ENCODE results near the gene KCNIP3. TPM values are rescaled to one million over a fixed set of nuclear protein-coding genes. Genes with fewer than 3 reads are reported as not detected.
A peak's percentile ranks its signal among the peaks of the same experiment; 100 is the strongest.

KCNIP3 gene
- total RNA-seq, 2 experiments from 2014 or later, result not detected

- H3K9me3 Mint-ChIP-seq, result no peaks in the 10 kb centered on the region
- CTCF ChIA-PET, result interaction anchor here (1.9 to 2.4 kb wide), 2 partner anchors 8 to 46 kb away, joined by 4 to 8 read pairs; no protein-coding TSS in a partner anchor
- H3K4me1 Mint-ChIP-seq, result peaks cover 7% of the 10 kb centered on the region
- no peak for DNase-seq
- H3K4me3 Mint-ChIP-seq, result no peak overlapping the region
- peaks cover 45% of the 10 kb centered on the region for H3K27me3 Mint-ChIP-seq
- POLR2A ChIA-PET, result no interaction called here
- H3K27ac Mint-ChIP-seq, result no peak overlapping the region
- no peaks in the 10 kb centered on the region for H3K36me3 Mint-ChIP-seq (ENCODE audit: low read depth)
Measured at GRCh38 chr2:95343429-95344214, 46.5 kb downstream of the KCNIP3 start.

DNA sequence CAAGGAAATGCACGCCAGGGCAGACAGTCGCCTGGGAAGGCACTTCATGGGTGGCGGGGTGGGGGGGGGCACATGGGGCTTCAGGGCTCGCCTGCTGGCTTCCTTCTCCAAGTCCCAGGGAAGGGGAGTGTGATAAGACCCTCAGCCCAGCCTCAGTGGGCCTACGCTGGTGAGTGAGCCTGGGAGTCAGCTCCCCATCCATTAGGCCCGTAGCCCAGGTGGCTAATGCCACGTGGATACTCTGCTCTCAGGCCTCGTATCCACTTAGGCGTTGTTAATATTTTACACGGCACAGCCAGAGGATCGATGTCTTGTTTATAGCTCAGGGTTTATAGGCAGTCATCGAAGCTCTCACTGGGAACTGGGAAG is 47.1 kb downstream of the KCNIP3 start:
- CTCF ChIA-PET, result interaction anchor here (1.5 to 2.4 kb wide), 5 partner anchors 8 to 322 kb away, joined by 3 to 8 read pairs (median 7); no protein-coding TSS in a partner anchor
- H3K36me3 Mint-ChIP-seq (ENCODE audit: low read depth), result no peaks in the 10 kb centered on the region
- POLR2A ChIA-PET, result no interaction called here
- H3K9me3 Mint-ChIP-seq, result no peaks in the 10 kb centered on the region
- no peak overlapping the region for H3K4me3 Mint-ChIP-seq
- no peak for DNase-seq
- H3K27me3 Mint-ChIP-seq, result peaks cover 45% of the 10 kb centered on the region
- H3K27ac Mint-ChIP-seq, result no peak overlapping the region
- peaks cover 7% of the 10 kb centered on the region for H3K4me1 Mint-ChIP-seq

- Mint-ChIP-seq H3K4me1 (peaks cover 7% of the 10 kb centered on the region), H3K4me3 (no peak overlapping the region), H3K9me3 (no peaks in the 10 kb centered on the region), H3K27ac (no peak overlapping the region), H3K36me3 (ENCODE audit: low read depth) (no peaks in the 10 kb centered on the region), H3K27me3 (peaks cover 45% of the 10 kb centered on the region)
- no peak for DNase-seq
- CTCF ChIA-PET, result interaction anchor here (0.6 to 2.4 kb wide), 13 partner anchors 9 to 534 kb away, joined by 3 to 8 read pairs (median 4); partner anchors contain the start of gene MAL
- POLR2A ChIA-PET, result no interaction called here
Measured at GRCh38 chr2:95344656-95345055, 47.5 kb downstream of the KCNIP3 start.

- Mint-ChIP-seq H3K4me1 (peaks cover 7% of the 10 kb centered on the region), H3K36me3 (ENCODE audit: low read depth) (no peaks in the 10 kb centered on the region), H3K9me3 (no peaks in the 10 kb centered on the region), H3K4me3 (peak overlapping the region; percentile 62), H3K27ac (no peak overlapping the region), H3K27me3 (peaks cover 45% of the 10 kb centered on the region)
- CTCF ChIA-PET, result interaction anchor here (0.6 to 2.4 kb wide), 16 partner anchors 9 to 535 kb away, joined by 3 to 8 read pairs (median 4); partner anchors contain the start of genes FAHD2A and MAL
- POLR2A ChIA-PET, result interaction anchor here (1.1 kb wide), 1 partner anchor 58 kb away, joined by 4 read pairs; the partner anchor contains the start of gene FAHD2A
- no peak for DNase-seq
Measured at GRCh38 chr2:95345081-95345562, 48.0 kb downstream of the KCNIP3 start.

- DNase-seq, result peak; percentile 63
- Mint-ChIP-seq H3K9me3 (no peaks in the 10 kb centered on the region), H3K36me3 (ENCODE audit: low read depth) (no peaks in the 10 kb centered on the region), H3K27ac (no peak overlapping the region), H3K4me3 (peak overlapping the region; percentile 62), H3K27me3 (peaks cover 45% of the 10 kb centered on the region), H3K4me1 (peaks cover 7% of the 10 kb centered on the region)
- ChIA-PET CTCF (interaction anchor here (0.8 to 2.4 kb wide), 14 partner anchors 9 to 323 kb away, joined by 3 to 8 read pairs (median 4); partner anchors contain the start of genes FAHD2A and MAL), POLR2A (interaction anchor here (1.1 kb wide), 1 partner anchor 57 kb away, joined by 4 read pairs; the partner anchor contains the start of gene FAHD2A)
Measured at GRCh38 chr2:95345563-95346230, 48.5 kb downstream of the KCNIP3 start.

- CTCF ChIA-PET, result interaction anchor here (1.3 to 2.4 kb wide), 6 partner anchors 17 to 321 kb away, joined by 4 to 8 read pairs (median 6); partner anchors contain the start of gene MAL
- H3K4me3 Mint-ChIP-seq, result no peak overlapping the region
- H3K4me1 Mint-ChIP-seq, result peaks cover 7% of the 10 kb centered on the region
- H3K27ac Mint-ChIP-seq, result no peak overlapping the region
- H3K36me3 Mint-ChIP-seq (ENCODE audit: low read depth), result no peaks in the 10 kb centered on the region
- peaks cover 45% of the 10 kb centered on the region for H3K27me3 Mint-ChIP-seq
- POLR2A ChIA-PET, result interaction anchor here (1.1 kb wide), 1 partner anchor 57 kb away, joined by 4 read pairs; the partner anchor contains the start of gene FAHD2A
- no peak for DNase-seq
- no peaks in the 10 kb centered on the region for H3K9me3 Mint-ChIP-seq
Measured at GRCh38 chr2:95346231-95346737, 49.1 kb downstream of the KCNIP3 start.

GRCh38 chr2:95346738-95347671 is 49.9 kb downstream of the KCNIP3 start:
- ChIA-PET CTCF (no interaction called here), POLR2A (no interaction called here)
- H3K9me3 Mint-ChIP-seq, result no peaks in the 10 kb centered on the region
- H3K4me3 Mint-ChIP-seq, result no peak overlapping the region
- no peaks in the 10 kb centered on the region for H3K36me3 Mint-ChIP-seq (ENCODE audit: low read depth)
- H3K4me1 Mint-ChIP-seq, result peaks cover 7% of the 10 kb centered on the region
- peaks cover 45% of the 10 kb centered on the region for H3K27me3 Mint-ChIP-seq
- DNase-seq, result no peak
- H3K27ac Mint-ChIP-seq, result no peak overlapping the region

- H3K27ac Mint-ChIP-seq, result no peak overlapping the region
- CTCF ChIA-PET, result interaction anchor here (1.0 kb wide), 1 partner anchor 41 kb away, joined by 3 read pairs; no protein-coding TSS in a partner anchor
- H3K36me3 Mint-ChIP-seq (ENCODE audit: low read depth), result no peaks in the 10 kb centered on the region
- POLR2A ChIA-PET, result no interaction called here
- no peaks in the 10 kb centered on the region for H3K9me3 Mint-ChIP-seq
- H3K4me1 Mint-ChIP-seq, result peaks cover 7% of the 10 kb centered on the region
- H3K4me3 Mint-ChIP-seq, result no peak overlapping the region
- peaks cover 38% of the 10 kb centered on the region for H3K27me3 Mint-ChIP-seq
- DNase-seq, result no peak
Measured at GRCh38 chr2:95347681-95348608, 50.8 kb downstream of the KCNIP3 start.

- ChIA-PET POLR2A (no interaction called here), CTCF (interaction anchor here (1.0 kb wide), 1 partner anchor 40 kb away, joined by 3 read pairs; no protein-coding TSS in a partner anchor)
- no peak for DNase-seq
- H3K36me3 Mint-ChIP-seq (ENCODE audit: low read depth), result no peaks in the 10 kb centered on the region
- H3K4me1 Mint-ChIP-seq, result peaks cover 7% of the 10 kb centered on the region
- no peak overlapping the region for H3K4me3 Mint-ChIP-seq
- no peak overlapping the region for H3K27ac Mint-ChIP-seq
- H3K9me3 Mint-ChIP-seq, result no peaks in the 10 kb centered on the region
- H3K27me3 Mint-ChIP-seq, result peaks cover 28% of the 10 kb centered on the region
Measured at GRCh38 chr2:95348609-95349567, 51.7 kb downstream of the KCNIP3 start.

GRCh38 chr2:95349568-95350322 is 52.6 kb downstream of the KCNIP3 start:
- Mint-ChIP-seq H3K9me3 (no peaks in the 10 kb centered on the region), H3K27ac (no peak overlapping the region), H3K4me1 (peaks cover 7% of the 10 kb centered on the region), H3K4me3 (no peak overlapping the region), H3K36me3 (ENCODE audit: low read depth) (no peaks in the 10 kb centered on the region), H3K27me3 (peaks cover 23% of the 10 kb centered on the region)
- no peak for DNase-seq
- ChIA-PET POLR2A (no interaction called here), CTCF (no interaction called here)

Measured in activated CD4-positive, alpha-beta memory T cell treated with anti-CD3 and anti-CD28 coated beads, Interleukin-2, amount 10 ng/mL, durations not matched to agents 7 days and 5 days (primary cell).